MCF 10A (cell line): ENCODE data around the gene ISLR. TPM values are rescaled to one million over a fixed set of nuclear protein-coding genes. Genes with fewer than 3 reads are reported as not detected.

Source experiments
- BruUV-seq: library from RNA; stranded (reverse); fragments of 400-500 nt; replicated peaks from 2 replicates; lab custom pipeline; 2021; lab: Mats Ljungman, UMichigan
- CTCF ChIA-PET: fragments of 300-600 bp; sonication (Branson Sonifier 250); formaldehyde crosslinking; extraction: SDS; loops from one replicate; lab custom pipeline; 2021; ENCODE audit warnings: antibody characterized with exemption, inconsistent platforms; lab: Yijun Ruan, JAX
- POLR2A ChIA-PET: fragments of 300-600, 350-650 bp; sonication (Branson Sonifier 250); formaldehyde crosslinking; extraction: SDS; loops from one replicate; lab custom pipeline; 2020; ENCODE audit warnings: antibody characterized with exemption, inconsistent platforms; lab: Yijun Ruan, JAX
- DNase-seq: peaks from one replicate; pipeline ENCODE4 v3.0.0-alpha.2; 2018; ENCODE audit not compliant: unreplicated experiment
- H3K27ac Mint-ChIP-seq: one replicate; pipeline ENCODE4 v1.8.0; 2022; ENCODE audit warnings: mild to moderate bottlenecking, low read depth, mixed read lengths; ENCODE audit not compliant: unreplicated experiment
- H3K27me3 Mint-ChIP-seq: one replicate; pipeline ENCODE4 v1.8.0; 2022; ENCODE audit warnings: mixed read lengths; ENCODE audit not compliant: insufficient read depth, unreplicated experiment
- H3K36me3 Mint-ChIP-seq: one replicate; pipeline ENCODE4 v1.8.0; 2022; ENCODE audit warnings: mild to moderate bottlenecking, moderate library complexity, mixed read lengths; ENCODE audit not compliant: insufficient read depth, unreplicated experiment
- H3K4me1 Mint-ChIP-seq: one replicate; pipeline ENCODE4 v1.8.0; 2022; ENCODE audit warnings: mixed read lengths; ENCODE audit not compliant: insufficient read depth, unreplicated experiment
- H3K4me3 Mint-ChIP-seq: one replicate; pipeline ENCODE4 v1.8.0; 2022; ENCODE audit warnings: mild to moderate bottlenecking, moderate library complexity, mixed read lengths; ENCODE audit not compliant: unreplicated experiment
- H3K9me3 Mint-ChIP-seq: one replicate; pipeline ENCODE4 v1.8.0; 2022; ENCODE audit warnings: mixed read lengths; ENCODE audit not compliant: unreplicated experiment
- intact Hi-C: fragments of 100-400 bp; cut with micrococcal nuclease; formaldehyde crosslinking; loops from 2 replicates; pipeline ENCODE4 v1.14.1; 2022
- total RNA-seq: library from RNA; stranded (reverse); gene quantifications from 2 replicates; pipeline ENCODE4 v1.2.3, GENCODE V29; 2022
- TF ChIP-seq, protein P1 (sequence below): fragments of 200-600 bp; IDR thresholded peaks from one replicate; pipeline ENCODE4 v1.8.0; 2022; ENCODE audit warnings: antibody characterized with exemption, mild to moderate bottlenecking; ENCODE audit not compliant: unreplicated experiment

The ISLR gene
- total RNA-seq, 1 experiment from 2014 or later: not detected

DNA sequence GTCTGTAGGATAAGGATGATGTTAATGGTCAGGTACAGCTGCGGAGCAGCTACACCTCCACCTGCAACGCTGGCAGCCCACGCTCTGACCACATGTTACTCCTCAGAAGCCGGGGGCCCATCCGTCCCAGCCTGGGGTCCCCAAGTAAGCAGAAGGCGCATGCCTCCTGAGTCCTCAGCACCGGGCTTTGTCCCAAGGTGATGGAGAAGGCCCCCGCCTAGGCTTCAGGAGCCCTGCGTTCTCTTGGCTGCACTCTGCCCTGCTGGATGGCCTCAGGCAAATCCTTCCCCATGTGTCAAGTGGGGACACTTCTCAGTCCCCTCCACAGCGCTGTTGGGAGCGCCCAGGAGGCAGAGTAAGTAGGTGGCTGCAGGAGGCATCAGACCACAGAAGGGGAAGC is 14.7 kb downstream of the ISLR start:
- no peak for DNase-seq
- peaks cover 5% of the 10 kb centered on the region for H3K4me1 Mint-ChIP-seq
- TF ChIP-seq, protein P1, sequence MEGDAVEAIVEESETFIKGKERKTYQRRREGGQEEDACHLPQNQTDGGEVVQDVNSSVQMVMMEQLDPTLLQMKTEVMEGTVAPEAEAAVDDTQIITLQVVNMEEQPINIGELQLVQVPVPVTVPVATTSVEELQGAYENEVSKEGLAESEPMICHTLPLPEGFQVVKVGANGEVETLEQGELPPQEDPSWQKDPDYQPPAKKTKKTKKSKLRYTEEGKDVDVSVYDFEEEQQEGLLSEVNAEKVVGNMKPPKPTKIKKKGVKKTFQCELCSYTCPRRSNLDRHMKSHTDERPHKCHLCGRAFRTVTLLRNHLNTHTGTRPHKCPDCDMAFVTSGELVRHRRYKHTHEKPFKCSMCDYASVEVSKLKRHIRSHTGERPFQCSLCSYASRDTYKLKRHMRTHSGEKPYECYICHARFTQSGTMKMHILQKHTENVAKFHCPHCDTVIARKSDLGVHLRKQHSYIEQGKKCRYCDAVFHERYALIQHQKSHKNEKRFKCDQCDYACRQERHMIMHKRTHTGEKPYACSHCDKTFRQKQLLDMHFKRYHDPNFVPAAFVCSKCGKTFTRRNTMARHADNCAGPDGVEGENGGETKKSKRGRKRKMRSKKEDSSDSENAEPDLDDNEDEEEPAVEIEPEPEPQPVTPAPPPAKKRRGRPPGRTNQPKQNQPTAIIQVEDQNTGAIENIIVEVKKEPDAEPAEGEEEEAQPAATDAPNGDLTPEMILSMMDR: no peak
- ChIA-PET CTCF (interaction anchor here (1.3 kb wide), 1 partner anchor 224 kb away, joined by 4 read pairs; no protein-coding TSS in a partner anchor), POLR2A (interaction anchor here (0.5 kb wide), 1 partner anchor 556 kb away, joined by 3 read pairs; no protein-coding TSS in a partner anchor)
- intact Hi-C loops: no loop called here
- peaks cover 19% of the 10 kb centered on the region for H3K27me3 Mint-ChIP-seq
- no TSS peak for BruUV-seq
- H3K4me3 Mint-ChIP-seq: no peak overlapping the region
- no peak overlapping the region for H3K27ac Mint-ChIP-seq
- no peaks in the 10 kb centered on the region for H3K36me3 Mint-ChIP-seq
- no peaks in the 10 kb centered on the region for H3K9me3 Mint-ChIP-seq

GRCh38 chr15:74191798-74192197 is 18.3 kb downstream of the ISLR start:
- ChIA-PET POLR2A (no interaction called here), CTCF (interaction anchor here (0.6 to 0.8 kb wide), 3 partner anchors 12 to 63 kb away, joined by 3 read pairs; no protein-coding TSS in a partner anchor)
- DNase-seq: no peak
- Mint-ChIP-seq H3K4me1 (peaks cover 8% of the 10 kb centered on the region), H3K9me3 (no peaks in the 10 kb centered on the region), H3K4me3 (no peak overlapping the region), H3K27me3 (peaks cover 8% of the 10 kb centered on the region), H3K36me3 (no peaks in the 10 kb centered on the region), H3K27ac (no peak overlapping the region)
- intact Hi-C loops: loop anchor here (2.0 kb wide), 1 partner anchor 13 kb away; no protein-coding TSS in a partner anchor
- TF ChIP-seq, protein P1: no peak
- BruUV-seq: no TSS peak

DNA sequence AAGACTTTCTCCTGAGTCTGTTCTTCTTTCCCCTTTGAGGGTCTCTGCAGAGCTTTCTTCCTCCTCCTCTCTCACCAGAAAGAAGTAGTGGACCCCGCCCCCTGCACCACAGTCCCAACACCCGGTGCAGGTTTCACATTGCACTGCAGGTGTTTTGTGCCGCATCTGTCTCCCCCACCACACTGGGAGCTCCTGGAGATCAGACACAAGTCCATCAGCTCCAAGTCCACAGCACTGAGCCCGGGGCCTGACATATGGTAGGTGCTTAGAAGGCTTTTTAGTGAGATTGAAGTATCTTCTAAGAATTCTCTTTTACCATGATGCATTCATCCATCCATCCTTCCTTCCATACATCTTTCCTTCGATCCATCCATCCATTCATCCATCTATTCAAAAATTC is 19.2 kb downstream of the ISLR start:
- Mint-ChIP-seq H3K4me3 (no peak overlapping the region), H3K4me1 (peaks cover 8% of the 10 kb centered on the region), H3K27ac (no peak overlapping the region), H3K9me3 (no peaks in the 10 kb centered on the region), H3K27me3 (no peaks in the 10 kb centered on the region), H3K36me3 (no peaks in the 10 kb centered on the region)
- BruUV-seq: no TSS peak
- DNase-seq: no peak
- TF ChIP-seq, protein P1: no peak
- POLR2A ChIA-PET: no interaction called here
- CTCF ChIA-PET: interaction anchor here (0.6 kb wide), 2 partner anchors 199 to 589 kb away, joined by 3 read pairs; no protein-coding TSS in a partner anchor
- intact Hi-C loops: loop anchor here (2.0 kb wide), 1 partner anchor 14 kb away; no protein-coding TSS in a partner anchor

DNA sequence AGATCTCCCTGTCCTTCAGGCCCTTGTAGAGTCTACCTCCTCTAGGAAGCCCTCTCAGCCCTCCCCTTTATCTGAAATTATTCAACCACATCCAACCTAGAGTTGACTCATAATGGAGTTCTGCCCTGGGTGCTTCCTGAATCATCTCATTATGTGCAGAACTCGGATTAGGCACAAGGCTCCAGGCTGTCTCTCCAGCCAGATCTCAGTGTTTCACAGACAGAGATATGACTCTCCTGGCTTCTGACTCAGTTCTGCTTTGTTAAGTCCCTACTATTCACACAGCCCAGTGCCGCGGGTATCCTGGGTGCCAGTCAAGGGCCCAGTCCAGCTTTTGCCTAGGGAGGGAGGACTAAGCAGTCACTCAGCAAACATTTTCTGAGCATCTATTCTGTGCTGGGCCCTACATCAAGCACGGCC is 19.8 kb downstream of the ISLR start:
- ChIA-PET POLR2A (no interaction called here), CTCF (interaction anchor here (1.2 to 1.7 kb wide), 2 partner anchors 10 to 140 kb away, joined by 5 to 6 read pairs; partner anchors contain the start of gene STRA6)
- Mint-ChIP-seq H3K27me3 (no peaks in the 10 kb centered on the region), H3K4me3 (no peak overlapping the region), H3K27ac (no peak overlapping the region), H3K9me3 (no peaks in the 10 kb centered on the region), H3K36me3 (no peaks in the 10 kb centered on the region), H3K4me1 (peaks cover 8% of the 10 kb centered on the region)
- no TSS peak for BruUV-seq
- intact Hi-C loops: loop anchor here (2.0 kb wide), 1 partner anchor 15 kb away; no protein-coding TSS in a partner anchor
- TF ChIP-seq, protein P1: no peak
- DNase-seq: peak; percentile 90
